Liver (tissue), 3 donors: ENCODE data around the gene PRMT7.

ENCODE experiments used
- CTCF ChIP-seq: fragments of 150-350 bp; IDR thresholded peaks from 2 replicates; pipeline ENCODE4 v1.5.1; 2017; ENCODE audit warnings: improper control_type of control experiment, low read depth, low read length; ENCODE audit not compliant: missing input control
- EGR1 ChIP-seq, 2 donors: IDR thresholded peaks; 2 replicates each; pipeline ENCODE4 v1.6.1; 2016 to 2018; ENCODE audit warnings: antibody characterized with exemption in 2 of 2, low read depth in 2 of 2
- FOXA1 ChIP-seq: IDR thresholded peaks from 2 replicates; pipeline ENCODE4 v1.6.1; 2016; ENCODE audit warnings: antibody characterized with exemption
- MAX ChIP-seq: IDR thresholded peaks from 2 replicates; pipeline ENCODE4 v1.6.1; 2016; ENCODE audit warnings: antibody characterized with exemption
- NR2F2 ChIP-seq: IDR thresholded peaks from 2 replicates; pipeline ENCODE4 v1.6.1; 2016; ENCODE audit warnings: antibody characterized with exemption
- RAD21 ChIP-seq, 2 donors: IDR thresholded peaks; 2 replicates each; pipeline ENCODE4 v1.6.1; 2016; ENCODE audit warnings: antibody characterized with exemption in 2 of 2, mild to moderate bottlenecking in 2 of 2
- SP1 ChIP-seq: IDR thresholded peaks from 2 replicates; pipeline ENCODE4 v1.6.1; 2018; ENCODE audit warnings: antibody characterized with exemption, mild to moderate bottlenecking
- TAF1 ChIP-seq: conservative IDR thresholded peaks from 2 replicates; pipeline ENCODE4 v1.6.1; 2016; ENCODE audit warnings: antibody characterized with exemption, mild to moderate bottlenecking
- YY1 ChIP-seq: IDR thresholded peaks from 2 replicates; pipeline ENCODE4 v1.6.1; 2016; ENCODE audit warnings: antibody characterized with exemption, mild to moderate bottlenecking
- donor health status: healthy.
- donor health status: healthy.

DNA sequence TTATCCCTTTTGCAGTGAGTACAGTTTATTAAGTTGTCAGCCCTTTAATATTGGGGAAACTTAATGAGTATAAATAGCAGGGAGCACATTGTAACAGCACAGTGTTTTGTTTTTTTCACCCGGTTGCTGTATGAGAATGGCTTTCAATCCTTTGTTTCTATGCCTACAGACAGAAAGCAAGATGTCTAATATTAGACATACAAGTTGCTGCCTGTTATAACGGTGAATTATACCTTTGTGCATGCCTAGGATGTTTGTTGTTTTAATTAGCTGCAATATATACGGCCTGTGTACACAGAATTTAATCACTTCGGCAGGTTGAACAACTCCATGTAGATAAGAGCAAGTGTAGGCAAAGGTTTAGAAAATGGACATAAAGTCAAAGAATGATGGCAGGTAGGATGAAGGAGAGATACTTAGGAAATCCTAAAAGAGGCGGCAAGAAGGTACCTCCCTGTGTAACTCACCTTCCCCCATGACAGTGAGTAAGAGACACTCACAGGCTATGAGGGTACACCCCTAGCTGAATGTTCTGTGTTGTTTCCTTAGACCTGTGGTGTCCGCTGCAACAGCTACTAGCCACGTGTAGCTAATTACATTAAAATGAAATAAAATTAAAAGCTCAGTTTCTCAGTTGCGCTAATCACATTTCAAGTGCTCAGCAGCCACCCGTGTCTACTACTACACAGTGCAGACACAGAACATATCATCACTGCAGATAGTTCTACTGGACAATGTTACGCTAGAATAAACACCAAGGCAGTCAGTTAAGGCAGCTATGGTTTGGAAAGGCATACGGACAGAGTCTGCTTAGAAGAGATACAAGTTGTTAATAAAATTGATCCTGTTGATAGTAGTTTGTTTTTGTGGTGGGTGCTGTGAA, 11.0 kb upstream of the PRMT7 start:
- TF ChIP-seq CTCF (no peak), EGR1 (IDR thresholded peaks at IDR 0.05; ENCODE audit: low read depth in 2 of 2) (no peak), YY1 (no peak), RAD21 (IDR thresholded peaks at IDR 0.05) (no peak), FOXA1 (no peak), NR2F2 (no peak), TAF1 (no peak), SP1 (no peak), MAX (no peak)
